Measurements from ENCODE around the gene SCG2.

SCG2 gene

DNA sequence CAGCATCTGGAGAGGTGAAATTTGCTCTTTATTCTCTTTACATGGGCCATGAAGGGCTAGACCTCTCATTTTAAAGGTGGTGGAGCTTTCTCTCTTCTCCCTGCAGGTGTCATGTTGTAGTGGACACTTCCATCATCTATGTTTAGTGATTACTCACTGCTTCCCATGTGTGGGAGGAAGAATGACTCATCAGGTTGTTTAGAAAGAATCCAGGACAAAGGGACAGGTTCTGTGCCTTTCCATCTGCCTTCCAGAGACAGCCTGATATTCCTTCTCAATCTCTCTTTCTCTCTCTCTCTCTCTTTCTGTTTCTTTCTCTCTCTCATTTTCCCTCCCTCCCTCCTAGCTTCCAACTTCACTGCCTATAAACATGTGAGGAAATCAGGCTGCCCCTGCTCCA is 38.7 kb downstream of the SCG2 start:
- DNase-seq: no peak

DNA sequence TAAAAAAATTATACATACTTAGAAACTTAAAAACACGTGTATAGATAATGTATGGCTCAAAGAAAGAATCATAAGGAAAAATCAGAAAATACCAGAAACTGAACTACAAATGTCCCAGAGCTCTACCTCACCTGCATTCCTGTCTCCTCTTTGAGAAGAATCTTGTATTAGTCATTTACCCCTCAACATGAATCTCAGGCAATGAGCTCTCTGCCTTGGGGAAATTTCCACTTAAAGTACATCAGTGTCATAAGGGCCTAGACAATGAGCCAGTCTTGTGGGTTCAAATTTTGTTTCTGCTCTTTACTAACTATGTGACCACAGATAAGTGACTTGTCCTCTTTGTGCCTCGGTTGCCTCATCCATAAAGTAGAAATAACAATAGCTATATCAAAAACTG is 40.1 kb downstream of the SCG2 start:
- no peak for DNase-seq

DNA sequence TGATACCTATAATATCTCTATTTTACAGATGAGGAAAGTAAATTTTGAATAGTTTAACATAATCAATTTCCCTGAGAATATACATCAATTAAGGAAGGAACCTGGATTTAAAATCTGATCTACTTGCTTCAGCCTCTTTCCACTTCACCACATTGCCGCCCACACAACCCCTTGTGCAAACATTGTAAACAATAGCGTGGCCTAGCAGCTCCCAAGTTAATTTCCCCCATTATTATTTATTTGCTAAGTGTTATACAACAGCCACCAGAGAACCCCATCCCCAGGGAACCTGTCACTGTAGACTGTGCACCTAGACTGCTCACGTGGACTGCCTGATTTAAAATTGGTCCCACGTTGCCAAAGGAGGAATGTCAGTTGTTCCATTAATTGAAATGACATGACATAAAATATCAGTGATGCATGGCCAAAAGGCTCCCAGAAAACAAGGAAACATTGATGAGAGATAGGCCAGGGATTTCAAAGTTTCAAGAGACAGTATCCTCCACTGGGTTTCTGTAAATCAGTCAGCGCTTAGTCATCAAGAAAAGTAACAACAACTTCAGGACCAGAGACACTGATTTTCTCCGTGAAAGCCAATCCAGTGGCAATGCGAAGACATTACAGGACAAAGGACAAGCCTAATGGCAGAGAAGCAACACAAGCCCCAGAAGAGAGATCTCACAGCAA is 41.3 kb downstream of the SCG2 start:
- DNase-seq: no peak

DNA sequence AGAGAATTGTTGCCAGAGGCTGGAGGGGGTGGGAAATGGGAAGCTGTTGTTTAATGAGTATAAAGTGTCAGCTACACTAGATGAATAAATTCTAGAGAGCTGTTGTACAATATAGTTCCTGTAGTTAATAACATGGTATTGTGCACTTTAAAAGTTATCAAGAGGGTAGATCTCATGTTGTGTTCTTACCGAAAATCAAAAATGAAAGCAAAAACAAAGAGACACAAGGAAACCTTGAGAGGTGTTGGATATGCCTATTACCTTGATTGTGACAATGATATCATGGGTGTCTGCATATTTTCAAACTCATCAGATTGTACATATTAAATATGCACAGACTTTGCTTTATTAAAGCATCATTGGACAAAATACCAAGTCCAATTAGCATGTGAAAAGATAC is 43.2 kb downstream of the SCG2 start:
- no peak for DNase-seq

DNA sequence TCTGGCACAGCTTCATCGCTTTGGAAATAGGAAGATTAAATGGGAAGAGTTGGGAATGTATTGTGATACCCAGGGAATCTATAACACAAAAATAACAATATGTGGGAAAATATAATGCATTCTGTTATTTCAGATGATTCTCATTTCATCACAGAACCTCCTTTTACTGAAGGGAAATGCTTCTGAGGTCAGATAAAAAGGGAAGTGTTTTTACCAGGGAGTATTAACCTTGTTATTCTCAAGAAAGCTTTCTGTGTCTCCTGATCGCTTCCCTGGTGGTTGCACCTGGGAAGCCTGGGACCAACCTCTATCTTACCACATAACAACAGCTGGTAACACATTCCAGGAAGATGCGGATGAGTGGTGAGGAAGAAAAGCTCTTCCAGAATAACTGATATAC is 47.2 kb downstream of the SCG2 start:
- DNase-seq: no peak

DNA sequence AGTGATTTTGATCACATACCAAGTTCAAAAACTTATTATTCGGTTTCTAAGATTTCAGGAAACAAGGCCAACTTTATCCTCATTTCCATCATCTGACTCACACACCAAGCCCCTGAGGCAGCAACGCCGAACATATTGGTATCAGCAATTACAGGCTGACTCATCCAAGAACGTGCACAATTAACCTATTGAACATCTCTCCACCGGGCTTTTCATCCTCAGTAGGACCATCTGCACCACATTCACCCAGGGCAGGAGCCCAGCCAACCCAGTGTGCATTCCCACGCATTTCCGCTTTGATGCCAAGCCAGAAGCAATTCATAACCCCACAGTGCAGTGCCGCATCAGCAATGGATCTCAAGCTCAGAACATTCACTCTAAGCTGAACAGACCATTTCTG is 52.9 kb downstream of the SCG2 start:
- DNase-seq: no peak

DNA sequence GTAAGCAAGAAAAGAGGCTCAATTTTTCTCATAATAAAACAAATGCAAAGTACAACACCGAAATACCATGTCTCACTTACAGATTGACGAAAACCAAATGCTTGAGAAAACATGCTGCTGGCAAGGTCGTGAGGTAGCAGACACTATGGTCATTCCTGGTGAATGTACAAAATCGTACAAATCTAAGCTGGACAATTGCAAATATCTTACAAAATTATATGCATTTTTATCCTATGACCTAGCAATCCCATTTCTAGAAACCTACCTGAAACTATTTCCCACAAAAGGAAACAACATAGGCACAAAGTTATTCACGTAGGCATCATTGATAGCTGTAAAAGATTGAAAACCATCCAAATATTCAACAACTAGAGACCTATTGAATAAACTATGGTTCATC is 54.0 kb downstream of the SCG2 start:
- DNase-seq: no peak

Measured in stimulated activated CD4-positive, alpha-beta T cell treated with anti-CD3 and anti-CD28 coated beads, Interleukin-2, amount 100 ng/mL, for 48 hours (primary cell).